Hepatocyte (in vitro differentiated cells): ENCODE data around the gene KHNYN. TPM values are rescaled to one million over a fixed set of nuclear protein-coding genes. Genes with fewer than 3 reads are reported as not detected.

ENCODE experiments used
- DNase-seq: peaks from one replicate; pipeline ENCODE4 v3.0.0-alpha.2; 2016; ENCODE audit warnings: low spot score
- H2AFZ ChIP-seq: fragments of 200-600 bp; sonication (generic); 2 replicates; pipeline ENCODE4 v1.6.0; 2016; ENCODE audit warnings: antibody characterized with exemption, mild to moderate bottlenecking
- H3K27ac ChIP-seq: fragments of 200-600 bp; sonication (generic); 2 replicates; pipeline ENCODE4 v1.5.1; 2016; ENCODE audit warnings: mild to moderate bottlenecking
- H3K27me3 ChIP-seq: fragments of 200-600 bp; sonication (generic); 2 replicates; pipeline ENCODE4 v1.6.1; 2016
- H3K36me3 ChIP-seq: fragments of 200-600 bp; sonication (generic); replicated peaks from 2 replicates; pipeline ENCODE4 v1.5.1; 2016; ENCODE audit warnings: low read depth; ENCODE audit not compliant: insufficient read depth
- H3K4me1 ChIP-seq: fragments of 200-600 bp; sonication (generic); 2 replicates; pipeline ENCODE4 v1.5.1; 2016; ENCODE audit warnings: mild to moderate bottlenecking, moderate library complexity; ENCODE audit not compliant: insufficient read depth
- H3K4me2 ChIP-seq: fragments of 200-600 bp; sonication (generic); 2 replicates; pipeline ENCODE4 v1.6.0; 2016
- H3K4me3 ChIP-seq: fragments of 200-600 bp; sonication (generic); 2 replicates; pipeline ENCODE4 v1.5.1; 2016; ENCODE audit warnings: mild to moderate bottlenecking
- H3K79me2 ChIP-seq: fragments of 200-600 bp; sonication (generic); 2 replicates; pipeline ENCODE4 v1.6.0; 2017; ENCODE audit warnings: mild to moderate bottlenecking
- H3K9me2 ChIP-seq: fragments of 200-600 bp; sonication (generic); replicated peaks from 2 replicates; pipeline ENCODE4 v1.6.0; 2017; ENCODE audit warnings: mild to moderate bottlenecking; ENCODE audit not compliant: insufficient read depth
- H3K9me3 ChIP-seq: fragments of 200-600 bp; sonication (generic); 2 replicates; pipeline ENCODE4 v1.5.1; 2016; ENCODE audit warnings: low read depth, mild to moderate bottlenecking
- H4K20me1 ChIP-seq: fragments of 200-600 bp; sonication (generic); 2 replicates; pipeline ENCODE4 v1.6.0; 2016; ENCODE audit warnings: mild to moderate bottlenecking; ENCODE audit not compliant: insufficient read depth, poor library complexity, severe bottlenecking
- EZH2 ChIP-seq: fragments of 200-600 bp; sonication (generic); IDR thresholded peaks from 2 replicates; pipeline ENCODE4 v1.6.1; 2016; ENCODE audit warnings: antibody characterized with exemption, mild to moderate bottlenecking, borderline replicate concordance
- EZH2phosphoT487 ChIP-seq: fragments of 200-600 bp; sonication (generic); IDR thresholded peaks from one replicate; pipeline ENCODE4 v1.6.1; 2018; ENCODE audit warnings: antibody characterized with exemption, mild to moderate bottlenecking, low read depth, moderate library complexity; ENCODE audit not compliant: unreplicated experiment, severe bottlenecking
- WGBS: methylation state at CpG from one replicate; pipeline ENCODE4 v1.1.6; 2016; ENCODE audit warnings: low lambda C conversion rate; ENCODE audit errors: missing lambda C conversion rate; 5-methylcytosine and 5-hydroxymethylcytosine counted together
- polyA plus RNA-seq: library from polyadenylated mRNA; unstranded; fragments of >200 nt; fragmentation: Nextera tagmentation; extraction: Ambion mirVana; gene quantifications from 2 replicates; pipeline ENCODE4 v1.2.1, GENCODE V29; 2016
- total RNA-seq: library from RNA; depleted of rRNA; stranded (reverse); fragments of >200 nt; gene quantifications from 2 replicates; pipeline ENCODE4 v1.2.3, GENCODE V29; 2014
- TF ChIP-seq, protein P1 (sequence below): fragments of 200-600 bp; sonication (generic); IDR thresholded peaks from 2 replicates; pipeline ENCODE4 v1.5.1; 2016; ENCODE audit warnings: antibody characterized with exemption, mild to moderate bottlenecking; ENCODE audit not compliant: poor library complexity

The KHNYN gene
- total and polyA plus RNA-seq, 2 experiments from 2014 or later, result 36.4 to 90.5 TPM

DNA sequence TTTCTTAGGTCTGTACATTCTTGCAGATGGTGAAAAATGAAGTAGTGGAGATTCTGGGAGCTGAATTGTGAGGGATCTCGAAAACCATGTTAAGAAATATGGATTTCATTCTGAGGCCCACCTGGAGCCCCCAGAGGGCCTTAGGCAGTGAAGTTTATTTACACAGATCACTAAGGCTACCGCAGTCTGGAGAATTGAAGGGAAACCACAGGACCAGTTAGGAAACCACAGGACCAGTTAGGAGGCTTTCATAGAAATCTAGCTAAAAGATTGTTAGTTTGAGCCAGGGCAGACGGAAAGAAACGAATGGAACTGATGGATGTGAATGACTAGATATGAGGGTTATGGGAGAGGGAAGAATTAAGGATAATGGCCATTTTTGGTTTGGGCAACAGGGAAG, 7.5 kb upstream of the KHNYN start:
- peaks cover 14% of the 10 kb centered on the region for H3K4me1 ChIP-seq
- H2AFZ ChIP-seq, result no peak overlapping the region
- no peak overlapping the region for H3K4me2 ChIP-seq
- H3K9me3 ChIP-seq, result no peaks in the 10 kb centered on the region
- WGBS, result 90% methylated on average over 4 of the region's 4 CpGs
- H4K20me1 ChIP-seq, result no peaks in the 10 kb centered on the region
- no peak overlapping the region for H3K27ac ChIP-seq
- no peaks in the 10 kb centered on the region for H3K79me2 ChIP-seq
- H3K4me3 ChIP-seq, result no peak overlapping the region
- no peaks in the 10 kb centered on the region for H3K36me3 ChIP-seq
- no peaks in the 10 kb centered on the region for H3K27me3 ChIP-seq
- no peak for DNase-seq
- H3K9me2 ChIP-seq, result no peaks in the 10 kb centered on the region
- TF ChIP-seq EZH2 (no peak), EZH2phosphoT487 (no peak)
- TF ChIP-seq, protein P1, sequence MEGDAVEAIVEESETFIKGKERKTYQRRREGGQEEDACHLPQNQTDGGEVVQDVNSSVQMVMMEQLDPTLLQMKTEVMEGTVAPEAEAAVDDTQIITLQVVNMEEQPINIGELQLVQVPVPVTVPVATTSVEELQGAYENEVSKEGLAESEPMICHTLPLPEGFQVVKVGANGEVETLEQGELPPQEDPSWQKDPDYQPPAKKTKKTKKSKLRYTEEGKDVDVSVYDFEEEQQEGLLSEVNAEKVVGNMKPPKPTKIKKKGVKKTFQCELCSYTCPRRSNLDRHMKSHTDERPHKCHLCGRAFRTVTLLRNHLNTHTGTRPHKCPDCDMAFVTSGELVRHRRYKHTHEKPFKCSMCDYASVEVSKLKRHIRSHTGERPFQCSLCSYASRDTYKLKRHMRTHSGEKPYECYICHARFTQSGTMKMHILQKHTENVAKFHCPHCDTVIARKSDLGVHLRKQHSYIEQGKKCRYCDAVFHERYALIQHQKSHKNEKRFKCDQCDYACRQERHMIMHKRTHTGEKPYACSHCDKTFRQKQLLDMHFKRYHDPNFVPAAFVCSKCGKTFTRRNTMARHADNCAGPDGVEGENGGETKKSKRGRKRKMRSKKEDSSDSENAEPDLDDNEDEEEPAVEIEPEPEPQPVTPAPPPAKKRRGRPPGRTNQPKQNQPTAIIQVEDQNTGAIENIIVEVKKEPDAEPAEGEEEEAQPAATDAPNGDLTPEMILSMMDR, result no peak

DNA sequence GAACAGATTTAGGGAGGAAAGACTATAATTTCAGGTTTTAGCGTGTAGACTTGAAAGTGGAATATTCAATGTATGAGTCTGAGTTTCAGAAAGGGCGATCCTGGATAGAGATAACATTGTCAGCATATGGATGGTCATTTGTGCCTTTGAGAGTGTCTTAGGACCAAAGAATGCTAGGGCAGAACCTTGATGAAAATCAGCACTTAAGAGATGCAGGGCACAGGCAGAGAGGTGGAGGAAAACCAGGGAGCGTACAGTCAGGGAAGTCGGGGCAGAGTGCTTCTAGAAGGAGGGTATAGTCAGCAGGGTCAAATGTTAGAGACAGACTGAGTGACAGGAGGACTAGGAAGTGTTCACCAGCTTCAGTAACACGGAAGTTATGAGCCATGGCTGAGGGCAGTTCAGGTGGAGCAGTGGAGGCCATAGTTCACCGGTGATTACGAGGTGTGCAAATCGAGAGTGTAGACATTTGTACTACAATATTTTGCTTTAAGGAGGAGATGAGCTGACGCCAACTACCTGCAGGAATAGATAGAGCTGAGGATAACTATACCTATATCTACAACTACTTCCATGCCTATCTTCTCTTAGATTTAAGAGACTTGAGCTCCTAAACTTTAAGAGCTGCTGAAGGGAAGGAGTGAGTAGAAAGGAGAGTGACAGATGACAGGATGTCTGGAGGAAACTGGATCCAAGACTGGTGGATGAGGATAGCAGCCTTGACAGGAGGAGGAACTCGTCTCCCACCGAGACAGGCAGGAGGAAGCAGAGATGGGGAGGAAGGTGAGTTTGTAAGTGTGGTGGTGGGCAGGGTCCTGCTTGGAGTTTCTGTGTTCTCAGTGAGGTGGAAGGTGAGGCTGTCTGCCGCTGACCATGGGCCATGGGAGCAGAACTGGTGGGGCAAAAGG, 6.8 kb upstream of the KHNYN start:
- Histone ChIP-seq H3K27ac (peak overlapping the region; percentile 63), H3K4me2 (peak overlapping the region; percentile 28), H3K36me3 (no peaks in the 10 kb centered on the region), H4K20me1 (no peaks in the 10 kb centered on the region), H3K4me3 (no peak overlapping the region), H3K79me2 (no peaks in the 10 kb centered on the region), H2AFZ (no peak overlapping the region), H3K27me3 (no peaks in the 10 kb centered on the region), H3K9me3 (no peaks in the 10 kb centered on the region), H3K4me1 (peaks cover 21% of the 10 kb centered on the region), H3K9me2 (no peaks in the 10 kb centered on the region)
- WGBS, result 76% methylated on average over 12 of the region's 12 CpGs
- TF ChIP-seq EZH2 (no peak), EZH2phosphoT487 (no peak)
- TF ChIP-seq, protein P1, result no peak
- peak; percentile 51 for DNase-seq

DNA sequence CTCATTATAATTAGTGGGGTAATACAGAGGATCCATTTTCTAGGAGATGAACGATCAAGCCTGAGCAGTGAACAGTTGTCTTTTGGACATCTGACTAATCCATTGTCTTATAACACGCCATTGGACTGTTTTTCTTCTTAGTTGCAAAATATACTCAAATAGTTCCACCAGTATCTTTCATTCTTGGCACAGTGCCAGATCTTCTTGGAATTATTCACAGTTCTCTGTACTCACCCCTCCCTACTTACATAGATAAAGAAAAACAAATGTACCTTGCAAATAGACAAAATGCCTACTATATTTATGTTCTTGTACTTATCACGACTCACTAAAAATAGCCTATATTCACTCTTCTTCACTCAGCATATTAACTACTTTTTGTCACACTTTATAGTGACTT, 4.0 kb upstream of the KHNYN start:
- WGBS, result 60% methylated on average over 3 of the region's 3 CpGs
- Histone ChIP-seq H3K9me3 (no peaks in the 10 kb centered on the region), H2AFZ (no peak overlapping the region), H3K36me3 (no peaks in the 10 kb centered on the region), H3K79me2 (peaks cover 11% of the 10 kb centered on the region), H3K9me2 (no peaks in the 10 kb centered on the region), H4K20me1 (no peaks in the 10 kb centered on the region), H3K4me2 (peak overlapping the region; percentile 21), H3K4me3 (no peak overlapping the region), H3K4me1 (peaks cover 33% of the 10 kb centered on the region), H3K27me3 (no peaks in the 10 kb centered on the region), H3K27ac (peak overlapping the region; percentile 87)
- DNase-seq, result peak; percentile 78
- TF ChIP-seq EZH2 (no peak), EZH2phosphoT487 (no peak)
- TF ChIP-seq, protein P1, result no peak
